NT2/D1 (cell line): Measurements from ENCODE around the gene OSBPL2.

Experiments
- DNase-seq: peaks from one replicate; pipeline ENCODE4 v3.0.0-alpha.2; 2011; ENCODE audit warnings: low read depth, low spot score
- H3K27me3 ChIP-seq: 2 replicates; pipeline ENCODE4 v1.6.0; 2011; ENCODE audit warnings: mild to moderate bottlenecking; ENCODE audit not compliant: insufficient read length, insufficient read depth
- H3K36me3 ChIP-seq: 2 replicates; pipeline ENCODE4 v1.6.1; 2011; ENCODE audit warnings: mild to moderate bottlenecking, low read length, mixed read lengths; ENCODE audit not compliant: insufficient read depth, insufficient read length
- H3K4me1 ChIP-seq: 2 replicates; pipeline ENCODE4 v1.5.1; 2011; ENCODE audit not compliant: insufficient read depth, insufficient read length
- H3K4me3 ChIP-seq: 2 replicates; pipeline ENCODE4 v1.5.1; 2011; ENCODE audit warnings: low read depth; ENCODE audit not compliant: insufficient read length
- H3K9ac ChIP-seq: 2 replicates; pipeline ENCODE4 v1.6.0; 2011; ENCODE audit warnings: low read depth; ENCODE audit not compliant: insufficient read length
- H3K9me3 ChIP-seq: 2 replicates; pipeline ENCODE4 v1.5.1; 2011; ENCODE audit warnings: mild to moderate bottlenecking, low read length; ENCODE audit not compliant: insufficient read depth
- SUZ12 ChIP-seq: IDR thresholded peaks from 2 replicates; pipeline ENCODE4 v1.6.1; 2011; ENCODE audit not compliant: insufficient read length, insufficient read depth; ENCODE audit errors: extremely low read depth
- YY1 ChIP-seq: IDR thresholded peaks from 2 replicates; pipeline ENCODE4 v1.6.1; 2011; ENCODE audit not compliant: insufficient read length, insufficient read depth
- ZNF274 ChIP-seq: IDR thresholded peaks from 2 replicates; pipeline ENCODE4 v1.6.1; 2011; ENCODE audit warnings: mild to moderate bottlenecking, low read depth, low read length

Gene OSBPL2

DNA sequence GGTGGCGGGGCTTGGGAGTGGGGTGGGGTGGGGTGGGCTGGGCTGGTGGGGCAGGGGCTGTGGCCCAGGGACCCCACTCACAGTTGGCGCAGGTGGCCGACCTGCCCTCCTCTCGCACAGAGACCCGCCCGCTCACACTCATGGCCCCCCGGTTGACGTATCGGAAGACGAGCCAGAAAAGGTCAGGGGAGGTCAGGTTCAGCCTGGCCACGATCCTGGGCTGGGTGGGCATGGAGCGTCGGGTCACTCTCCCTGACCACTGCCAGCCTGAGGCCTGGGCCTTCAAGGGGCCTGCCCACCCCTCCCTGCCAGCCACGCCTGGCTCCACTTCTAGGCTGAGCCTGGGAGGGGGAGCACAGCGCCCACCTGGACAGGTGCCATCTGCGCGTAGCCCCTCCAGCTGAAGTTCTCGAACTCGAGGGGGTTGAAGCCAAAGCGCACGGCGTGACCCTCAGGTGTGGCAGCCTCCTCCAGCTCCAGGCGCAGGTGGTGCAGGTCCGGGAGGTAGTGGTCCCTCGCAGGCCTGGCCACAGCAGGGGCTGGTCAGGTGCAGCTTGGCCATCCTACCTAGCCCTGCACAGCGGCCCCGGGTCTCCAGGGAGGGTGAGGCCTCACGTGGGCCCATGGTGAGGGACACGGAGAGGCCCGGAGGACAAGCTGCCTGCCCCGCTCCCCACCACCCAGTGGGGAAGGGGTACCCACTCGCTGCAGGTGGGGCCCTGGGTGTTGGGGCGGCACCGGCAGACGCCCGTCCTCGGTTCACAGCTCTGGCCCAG is 95.7 kb downstream of the OSBPL2 start:
- no peak for DNase-seq
- TF ChIP-seq SUZ12 (no peak), ZNF274 (no peak)
- peaks cover 92% of the 10 kb centered on the region for H3K36me3 ChIP-seq

DNA sequence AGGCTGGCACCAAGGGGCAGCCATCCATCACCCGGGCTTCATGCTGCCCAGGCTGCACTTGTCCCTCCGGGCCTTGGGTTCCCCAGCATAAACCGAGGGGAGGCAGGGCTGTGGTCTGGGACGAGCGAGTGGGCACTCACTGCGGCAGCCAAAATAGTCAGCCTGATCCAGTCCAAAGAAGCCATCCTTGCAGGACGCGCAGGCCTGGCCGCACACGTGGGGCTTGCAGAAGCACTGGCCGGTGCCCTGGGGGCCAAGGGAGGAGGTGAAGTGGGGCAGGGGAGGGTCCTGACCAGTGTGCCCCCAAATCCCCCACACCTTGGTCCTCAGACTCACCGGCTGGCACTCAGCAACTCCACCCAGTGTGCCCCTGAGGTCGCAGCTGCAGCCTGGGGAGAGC is 96.6 kb downstream of the OSBPL2 start:
- H3K9me3 ChIP-seq: no peaks in the 10 kb centered on the region
- TF ChIP-seq YY1 (no peak), SUZ12 (no peak), ZNF274 (no peak)
- DNase-seq: no peak
- no peak overlapping the region for H3K4me3 ChIP-seq
- peaks cover 4% of the 10 kb centered on the region for H3K4me1 ChIP-seq
- H3K9ac ChIP-seq: no peak overlapping the region
- no peaks in the 10 kb centered on the region for H3K27me3 ChIP-seq
- peaks cover 89% of the 10 kb centered on the region for H3K36me3 ChIP-seq

More for the DNA sequence above, 95.7 kb downstream of the OSBPL2 start:
- no peaks in the 10 kb centered on the region for H3K9me3 ChIP-seq
- H3K27me3 ChIP-seq: no peaks in the 10 kb centered on the region
- H3K4me3 ChIP-seq: no peak overlapping the region
- H3K9ac ChIP-seq: no peak overlapping the region
- H3K4me1 ChIP-seq: peaks cover 4% of the 10 kb centered on the region

GRCh38 chr20:62335532-62335931 is 97.2 kb downstream of the OSBPL2 start:
- Histone ChIP-seq H3K9me3 (no peaks in the 10 kb centered on the region), H3K4me3 (no peak overlapping the region), H3K36me3 (peaks cover 89% of the 10 kb centered on the region), H3K27me3 (no peaks in the 10 kb centered on the region), H3K9ac (no peak overlapping the region), H3K4me1 (peaks cover 4% of the 10 kb centered on the region)
- no peak for DNase-seq
- TF ChIP-seq ZNF274: no peak
- no peak for TF ChIP-seq SUZ12
- TF ChIP-seq YY1: no peak

DNA sequence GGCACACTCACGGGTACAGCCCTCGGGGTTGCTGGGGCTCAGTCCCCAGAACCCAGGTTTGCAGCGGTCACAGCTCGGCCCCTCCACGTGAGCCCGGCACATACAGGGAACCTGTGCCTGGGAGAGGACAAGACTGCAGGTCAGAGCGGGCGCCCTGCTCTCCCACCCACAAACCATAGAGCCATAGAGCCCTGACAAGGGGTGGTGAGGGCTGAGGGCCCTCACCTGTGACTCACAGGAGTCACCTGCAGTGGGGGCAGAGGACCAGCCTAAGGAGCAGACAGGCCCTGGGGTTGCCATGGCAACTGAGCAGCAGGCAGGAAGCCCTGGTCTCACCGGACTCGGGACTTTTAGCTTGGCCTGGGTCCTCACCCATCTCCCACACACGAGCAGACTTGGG is 98.0 kb downstream of the OSBPL2 start:
- TF ChIP-seq ZNF274 (no peak), SUZ12 (no peak), YY1 (no peak)
- H3K4me1 ChIP-seq: peaks cover 4% of the 10 kb centered on the region

DNA sequence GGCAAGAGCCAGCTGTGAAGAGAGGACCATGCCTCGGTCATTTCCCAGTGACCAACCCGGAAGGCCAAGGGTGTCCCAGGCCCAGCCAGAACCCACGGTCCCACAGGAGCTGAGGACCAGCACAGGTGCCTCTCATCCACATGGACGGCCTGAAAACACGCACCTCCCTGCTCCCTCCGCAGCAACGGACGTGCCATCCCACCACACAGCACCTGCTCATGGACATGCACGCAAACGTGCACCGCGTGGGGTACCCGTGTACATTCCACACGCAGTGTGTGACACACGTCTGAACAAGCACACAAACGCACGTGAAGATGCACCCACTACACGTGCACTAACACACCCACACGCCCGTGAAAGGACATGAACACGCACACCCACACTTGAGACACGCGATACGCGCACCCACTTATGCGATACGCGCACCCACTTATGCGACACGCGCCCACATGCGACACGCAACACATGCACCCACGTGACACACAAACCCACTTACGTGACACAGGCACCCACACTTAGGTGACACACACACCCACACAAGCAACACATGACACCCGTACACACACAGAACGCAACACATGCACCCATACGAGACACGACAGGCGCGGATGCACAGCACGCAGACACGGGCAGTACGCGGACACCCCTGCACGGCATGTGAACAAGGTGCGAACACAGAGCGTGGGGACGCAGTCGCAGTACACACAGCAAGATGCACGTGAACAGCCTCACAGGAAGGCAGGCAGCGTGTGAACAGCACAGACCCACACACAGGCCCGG is 98.6 kb downstream of the OSBPL2 start:
- TF ChIP-seq ZNF274: no peak
- TF ChIP-seq YY1: no peak
- TF ChIP-seq SUZ12: no peak
- H3K9me3 ChIP-seq: no peaks in the 10 kb centered on the region
- H3K36me3 ChIP-seq: peaks cover 86% of the 10 kb centered on the region
- H3K4me1 ChIP-seq: peaks cover 4% of the 10 kb centered on the region
- H3K27me3 ChIP-seq: no peaks in the 10 kb centered on the region
- no peak for DNase-seq
- no peak overlapping the region for H3K9ac ChIP-seq
- no peak overlapping the region for H3K4me3 ChIP-seq

More for the DNA sequence above, 98.0 kb downstream of the OSBPL2 start:
- no peaks in the 10 kb centered on the region for H3K27me3 ChIP-seq
- DNase-seq: no peak
- no peaks in the 10 kb centered on the region for H3K9me3 ChIP-seq
- no peak overlapping the region for H3K9ac ChIP-seq
- H3K4me3 ChIP-seq: no peak overlapping the region
- H3K36me3 ChIP-seq: peaks cover 89% of the 10 kb centered on the region

- DNase-seq: no peak
- H3K4me3 ChIP-seq: no peak overlapping the region
- no peaks in the 10 kb centered on the region for H3K27me3 ChIP-seq
- H3K9ac ChIP-seq: no peak overlapping the region
- peaks cover 4% of the 10 kb centered on the region for H3K4me1 ChIP-seq
- no peaks in the 10 kb centered on the region for H3K9me3 ChIP-seq
- TF ChIP-seq YY1 (no peak), SUZ12 (no peak), ZNF274 (no peak)
- peaks cover 84% of the 10 kb centered on the region for H3K36me3 ChIP-seq
Measured at GRCh38 chr20:62337558-62338293, 99.4 kb downstream of the OSBPL2 start.

DNA sequence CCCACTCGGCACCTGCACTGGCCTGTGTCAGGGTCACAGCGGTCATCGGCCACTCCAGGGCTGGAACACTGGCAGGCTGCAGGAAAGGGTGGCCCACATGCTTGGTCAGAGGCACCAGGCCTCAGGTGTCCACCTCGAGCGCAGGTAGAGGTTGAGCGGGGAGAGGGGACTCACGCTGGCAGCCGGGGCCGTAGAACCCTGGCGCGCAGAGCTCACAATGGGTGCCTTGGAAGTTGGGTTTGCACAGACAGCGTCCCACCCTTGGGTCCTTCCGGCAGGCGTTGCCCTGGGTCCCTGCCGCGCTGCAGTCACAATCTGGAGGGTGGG is 99.9 kb downstream of the OSBPL2 start:
- H3K9me3 ChIP-seq: no peaks in the 10 kb centered on the region
- no peaks in the 10 kb centered on the region for H3K27me3 ChIP-seq
- TF ChIP-seq ZNF274: no peak
- TF ChIP-seq YY1: no peak
- no peak for TF ChIP-seq SUZ12
- no peak overlapping the region for H3K4me3 ChIP-seq
- no peak overlapping the region for H3K9ac ChIP-seq
- H3K36me3 ChIP-seq: peaks cover 84% of the 10 kb centered on the region
- H3K4me1 ChIP-seq: peaks cover 4% of the 10 kb centered on the region
- DNase-seq: no peak
